Measurements from ENCODE around the gene PACS2.

DNA sequence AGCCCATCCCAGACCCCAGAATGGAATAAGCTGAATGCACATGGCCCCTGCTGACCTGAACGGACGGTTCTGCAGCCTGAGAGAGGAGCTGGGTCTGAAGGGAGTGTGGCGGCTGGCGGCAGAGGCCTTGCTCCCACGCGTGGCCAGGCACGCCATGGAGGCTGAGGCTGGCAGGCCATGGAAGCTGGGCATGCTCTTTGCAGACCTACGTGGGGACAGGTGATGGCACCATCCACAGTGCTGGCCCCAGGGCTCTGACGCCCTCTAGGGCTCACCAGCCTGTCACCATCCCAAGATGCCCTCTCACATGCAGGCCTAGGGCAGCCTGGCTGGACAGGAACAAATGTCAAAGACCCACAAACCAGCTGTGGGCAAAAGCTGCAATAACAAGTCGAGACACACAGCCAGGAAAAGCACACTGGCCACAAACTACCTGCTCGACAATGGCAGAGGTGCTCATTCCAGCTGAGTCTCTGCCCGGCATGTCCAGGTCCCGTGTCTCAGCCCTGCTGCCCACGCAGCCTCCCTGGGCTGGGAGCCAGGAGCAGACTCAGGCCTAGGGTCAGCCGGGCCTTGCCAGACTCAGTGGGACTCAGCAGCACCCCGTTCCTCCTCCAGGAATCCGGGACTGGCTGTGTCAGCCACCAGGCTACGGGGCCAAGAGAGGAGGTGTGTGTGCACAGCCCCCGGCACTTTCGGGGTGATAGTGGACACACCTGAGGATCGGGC, 46.6 kb upstream of the PACS2 start:
- TF ChIP-seq, protein P1, sequence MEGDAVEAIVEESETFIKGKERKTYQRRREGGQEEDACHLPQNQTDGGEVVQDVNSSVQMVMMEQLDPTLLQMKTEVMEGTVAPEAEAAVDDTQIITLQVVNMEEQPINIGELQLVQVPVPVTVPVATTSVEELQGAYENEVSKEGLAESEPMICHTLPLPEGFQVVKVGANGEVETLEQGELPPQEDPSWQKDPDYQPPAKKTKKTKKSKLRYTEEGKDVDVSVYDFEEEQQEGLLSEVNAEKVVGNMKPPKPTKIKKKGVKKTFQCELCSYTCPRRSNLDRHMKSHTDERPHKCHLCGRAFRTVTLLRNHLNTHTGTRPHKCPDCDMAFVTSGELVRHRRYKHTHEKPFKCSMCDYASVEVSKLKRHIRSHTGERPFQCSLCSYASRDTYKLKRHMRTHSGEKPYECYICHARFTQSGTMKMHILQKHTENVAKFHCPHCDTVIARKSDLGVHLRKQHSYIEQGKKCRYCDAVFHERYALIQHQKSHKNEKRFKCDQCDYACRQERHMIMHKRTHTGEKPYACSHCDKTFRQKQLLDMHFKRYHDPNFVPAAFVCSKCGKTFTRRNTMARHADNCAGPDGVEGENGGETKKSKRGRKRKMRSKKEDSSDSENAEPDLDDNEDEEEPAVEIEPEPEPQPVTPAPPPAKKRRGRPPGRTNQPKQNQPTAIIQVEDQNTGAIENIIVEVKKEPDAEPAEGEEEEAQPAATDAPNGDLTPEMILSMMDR (IDR thresholded peaks at IDR 0.05): no peak
- TF ChIP-seq POLR2A (IDR thresholded peaks at IDR 0.05) (no peak), POLR2AphosphoS5 (IDR thresholded peaks at IDR 0.05) (no peak)
